ENCODE measurements around the gene PIEZO1. TPM values are rescaled to one million over a fixed set of nuclear protein-coding genes. Genes with fewer than 3 reads are reported as not detected.

The PIEZO1 gene
- total RNA-seq, 1 donor from 2014 or later = 247 TPM

- no peaks in the 10 kb centered on the region for H4K20me1 ChIP-seq (ENCODE audit: insufficient read depth, low read length)
- no peaks in the 10 kb centered on the region for H3K27me3 ChIP-seq (ENCODE audit: insufficient read depth, low read length)
- H2AFZ ChIP-seq (ENCODE audit: low read depth, low read length) = no peak overlapping the region
- FAIRE-seq (no peak), DNase-seq (ENCODE audit: low read depth) (no peak)
- TF ChIP-seq EZH2 (IDR thresholded peaks at IDR 0.05; ENCODE audit: insufficient read depth, low read length) = no peak
- H3K27ac ChIP-seq (ENCODE audit: low read depth, low read length) = no peak overlapping the region
- H3K9ac ChIP-seq (ENCODE audit: low read length) = no peak overlapping the region
- Mint-ChIP-seq H3K27ac (ENCODE audit: unreplicated experiment) (no peak overlapping the region), H3K4me3 (ENCODE audit: unreplicated experiment) (no peak overlapping the region), H3K27me3 (ENCODE audit: low read depth, unreplicated experiment) (peaks cover 3% of the 10 kb centered on the region), H3K4me1 (ENCODE audit: low read depth, unreplicated experiment) (peaks cover 4% of the 10 kb centered on the region), H3K9me3 (ENCODE audit: unreplicated experiment) (no peaks in the 10 kb centered on the region), H3K36me3 (ENCODE audit: low read depth, unreplicated experiment) (peaks cover 8% of the 10 kb centered on the region)
- peaks cover 20% of the 10 kb centered on the region for H3K4me1 ChIP-seq (ENCODE audit: insufficient read depth, low read length)
- H3K4me3 ChIP-seq (ENCODE audit: insufficient read depth, low read depth, low read length) = no peak overlapping the region
- no peaks in the 10 kb centered on the region for H3K36me3 ChIP-seq (ENCODE audit: insufficient read depth, low read length)
- H3K4me2 ChIP-seq (ENCODE audit: low read length) = no peak overlapping the region
- H3K79me2 ChIP-seq (ENCODE audit: insufficient read depth, low read length) = peaks cover 31% of the 10 kb centered on the region
- no peaks in the 10 kb centered on the region for H3K9me3 ChIP-seq (ENCODE audit: insufficient read depth, low read depth, low read length)
These were observed 86.4 kb downstream of the PIEZO1 start for GRCh38 chr16:88698646-88699045.

- TF ChIP-seq EZH2 (IDR thresholded peaks at IDR 0.05; ENCODE audit: insufficient read depth, low read length) (no peak), CTCF (IDR thresholded peaks at IDR 0.05; ENCODE audit: insufficient read depth, low read depth, low read length) (no peak)
- Mint-ChIP-seq H3K27me3 (ENCODE audit: low read depth, unreplicated experiment) (peaks cover 3% of the 10 kb centered on the region), H3K9me3 (ENCODE audit: unreplicated experiment) (no peaks in the 10 kb centered on the region), H3K4me3 (ENCODE audit: unreplicated experiment) (no peak overlapping the region), H3K27ac (ENCODE audit: unreplicated experiment) (no peak overlapping the region), H3K4me1 (ENCODE audit: low read depth, unreplicated experiment) (peaks cover 4% of the 10 kb centered on the region), H3K36me3 (ENCODE audit: low read depth, unreplicated experiment) (peaks cover 8% of the 10 kb centered on the region)
- no peaks in the 10 kb centered on the region for H4K20me1 ChIP-seq (ENCODE audit: insufficient read depth, low read length)
- peaks cover 25% of the 10 kb centered on the region for H3K79me2 ChIP-seq (ENCODE audit: insufficient read depth, low read length)
- DNase-seq (ENCODE audit: low read depth) (no peak), FAIRE-seq (no peak)
- no peak overlapping the region for H3K4me3 ChIP-seq (ENCODE audit: insufficient read depth, low read depth, low read length)
- peaks cover 15% of the 10 kb centered on the region for H3K4me1 ChIP-seq (ENCODE audit: insufficient read depth, low read length)
- H2AFZ ChIP-seq (ENCODE audit: low read depth, low read length) = no peak overlapping the region
- no peaks in the 10 kb centered on the region for H3K36me3 ChIP-seq (ENCODE audit: insufficient read depth, low read length)
- H3K27me3 ChIP-seq (ENCODE audit: insufficient read depth, low read length) = no peaks in the 10 kb centered on the region
- H3K27ac ChIP-seq (ENCODE audit: low read depth, low read length) = no peak overlapping the region
- no peak overlapping the region for H3K4me2 ChIP-seq (ENCODE audit: low read length)
- no peaks in the 10 kb centered on the region for H3K9me3 ChIP-seq (ENCODE audit: insufficient read depth, low read depth, low read length)
- H3K9ac ChIP-seq (ENCODE audit: low read length) = no peak overlapping the region
These were observed 87.0 kb downstream of the PIEZO1 start for GRCh38 chr16:88697831-88698615.

- no peak for FAIRE-seq
- no peak overlapping the region for H3K27ac Mint-ChIP-seq (ENCODE audit: unreplicated experiment)
- no peak overlapping the region for H3K27ac ChIP-seq (ENCODE audit: low read depth, low read length)
These were observed 87.7 kb downstream of the PIEZO1 start for GRCh38 chr16:88697116-88697830.

More at GRCh38 chr16:88697116-88697830, 87.7 kb downstream of the PIEZO1 start:
- TF ChIP-seq CTCF (IDR thresholded peaks at IDR 0.05; ENCODE audit: insufficient read depth, low read depth, low read length) (no peak), EZH2 (IDR thresholded peaks at IDR 0.05; ENCODE audit: insufficient read depth, low read length) (no peak)
- peaks cover 8% of the 10 kb centered on the region for H3K36me3 Mint-ChIP-seq (ENCODE audit: low read depth, unreplicated experiment)
- H3K36me3 ChIP-seq (ENCODE audit: insufficient read depth, low read length) = no peaks in the 10 kb centered on the region
- peaks cover 15% of the 10 kb centered on the region for H3K4me1 ChIP-seq (ENCODE audit: insufficient read depth, low read length)
- H4K20me1 ChIP-seq (ENCODE audit: insufficient read depth, low read length) = no peaks in the 10 kb centered on the region
- H3K9ac ChIP-seq (ENCODE audit: low read length) = no peak overlapping the region
- H3K9me3 ChIP-seq (ENCODE audit: insufficient read depth, low read depth, low read length) = no peaks in the 10 kb centered on the region
- no peaks in the 10 kb centered on the region for H3K27me3 ChIP-seq (ENCODE audit: insufficient read depth, low read length)
- no peak overlapping the region for H3K4me2 ChIP-seq (ENCODE audit: low read length)
- no peak for DNase-seq (ENCODE audit: low read depth)
- peaks cover 4% of the 10 kb centered on the region for H3K4me1 Mint-ChIP-seq (ENCODE audit: low read depth, unreplicated experiment)
- H3K79me2 ChIP-seq (ENCODE audit: insufficient read depth, low read length) = peaks cover 19% of the 10 kb centered on the region
- H3K27me3 Mint-ChIP-seq (ENCODE audit: low read depth, unreplicated experiment) = peaks cover 4% of the 10 kb centered on the region
- H3K9me3 Mint-ChIP-seq (ENCODE audit: unreplicated experiment) = no peaks in the 10 kb centered on the region
- no peak overlapping the region for H3K4me3 Mint-ChIP-seq (ENCODE audit: unreplicated experiment)
- no peak overlapping the region for H3K4me3 ChIP-seq (ENCODE audit: insufficient read depth, low read depth, low read length)
- H2AFZ ChIP-seq (ENCODE audit: low read depth, low read length) = no peak overlapping the region

All from astrocyte (in vitro differentiated cells and primary cell).